GM12878 (cell line): ENCODE measurements around the gene CHRM5.

Experiments used
- ATF3 ChIP-seq: IDR thresholded peaks from 2 replicates; pipeline ENCODE4 v1.6.1; 2011; ENCODE audit warnings: low read depth, mild to moderate bottlenecking, low read length, moderate library complexity, borderline replicate concordance; ENCODE audit errors: extremely low read depth
- CEBPB ChIP-seq, 2 experiments: fragments of 150-350 bp in 1 of 2; IDR thresholded peaks; 2 replicates each; pipeline ENCODE4 v1.6.1; 2012 to 2014; ENCODE audit warnings: low read depth in 2 of 2, low read length in 2 of 2, borderline replicate concordance in 1 of 2, inconsistent platforms in 1 of 2
- JUNB ChIP-seq: IDR thresholded peaks from 2 replicates; pipeline ENCODE4 v1.6.1; 2016; ENCODE audit warnings: antibody characterized with exemption, mild to moderate bottlenecking
- SMC3 ChIP-seq: IDR thresholded peaks from 2 replicates; pipeline ENCODE4 v1.6.1; 2011; ENCODE audit warnings: low read length, improper control_type of control experiment, borderline replicate concordance
- TF ChIP-seq, protein P1 (sequence below), 3 experiments: IDR thresholded peaks in 2 of 3; conservative IDR thresholded peaks in 1 of 3; 2 replicates each; pipeline ENCODE4 v1.5.1; 2011; ENCODE audit warnings: low read depth in 3 of 3, low read length in 3 of 3, mild to moderate bottlenecking in 3 of 3, control low read depth in 2 of 3, moderate library complexity in 2 of 3, inconsistent platforms in 1 of 3, mixed read lengths in 1 of 3; ENCODE audit not compliant: control insufficient read depth in 2 of 3, insufficient read depth in 1 of 3; ENCODE audit errors: extremely low read depth in 1 of 3

DNA sequence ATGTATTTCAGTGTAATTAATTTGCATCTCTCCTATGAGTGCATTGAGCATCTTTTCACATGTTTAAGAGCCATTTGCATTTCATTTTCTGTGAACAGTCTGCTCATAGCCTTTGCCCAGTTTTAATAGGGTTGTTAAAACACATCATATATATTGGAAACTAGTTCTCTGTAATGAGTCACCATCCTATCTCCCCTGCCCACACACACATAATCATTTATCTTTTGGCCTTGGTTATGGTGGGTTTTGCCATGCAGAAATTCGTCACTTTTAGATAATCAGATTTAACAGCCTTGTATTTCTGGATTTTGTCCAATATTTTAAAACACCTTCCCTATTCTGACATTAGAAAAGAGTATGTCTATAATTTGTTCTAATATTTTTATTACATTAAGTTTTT lies 11.9 kb upstream of the CHRM5 start:
- TF ChIP-seq JUNB (no peak), ATF3 (no peak), SMC3 (no peak), CEBPB (IDR thresholded peaks at IDR 0.05; ENCODE audit: borderline replicate concordance in 1 of 2, low read depth in 2 of 2, low read length in 2 of 2) (no peak)
- TF ChIP-seq, protein P1, sequence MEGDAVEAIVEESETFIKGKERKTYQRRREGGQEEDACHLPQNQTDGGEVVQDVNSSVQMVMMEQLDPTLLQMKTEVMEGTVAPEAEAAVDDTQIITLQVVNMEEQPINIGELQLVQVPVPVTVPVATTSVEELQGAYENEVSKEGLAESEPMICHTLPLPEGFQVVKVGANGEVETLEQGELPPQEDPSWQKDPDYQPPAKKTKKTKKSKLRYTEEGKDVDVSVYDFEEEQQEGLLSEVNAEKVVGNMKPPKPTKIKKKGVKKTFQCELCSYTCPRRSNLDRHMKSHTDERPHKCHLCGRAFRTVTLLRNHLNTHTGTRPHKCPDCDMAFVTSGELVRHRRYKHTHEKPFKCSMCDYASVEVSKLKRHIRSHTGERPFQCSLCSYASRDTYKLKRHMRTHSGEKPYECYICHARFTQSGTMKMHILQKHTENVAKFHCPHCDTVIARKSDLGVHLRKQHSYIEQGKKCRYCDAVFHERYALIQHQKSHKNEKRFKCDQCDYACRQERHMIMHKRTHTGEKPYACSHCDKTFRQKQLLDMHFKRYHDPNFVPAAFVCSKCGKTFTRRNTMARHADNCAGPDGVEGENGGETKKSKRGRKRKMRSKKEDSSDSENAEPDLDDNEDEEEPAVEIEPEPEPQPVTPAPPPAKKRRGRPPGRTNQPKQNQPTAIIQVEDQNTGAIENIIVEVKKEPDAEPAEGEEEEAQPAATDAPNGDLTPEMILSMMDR (IDR thresholded peaks at IDR 0.05 in 2 of 3, conservative IDR thresholded peaks at IDR 0.05 in 1 of 3; ENCODE audit: control insufficient read depth in 2 of 3, extremely low read depth in 1 of 3, insufficient read depth in 1 of 3, low read depth in 3 of 3, low read length in 3 of 3): no peak
